Prostate gland (tissue), 2 donors: ENCODE measurements around the gene TMCO4.

ENCODE experiments used
- CTCF ChIP-seq, 4 experiments: fragments of 200-600 bp in 2 of 4; fragments of 450-650 bp in 2 of 4; sonication (generic) in 2 of 4; IDR thresholded peaks; 1 replicate in 3 of 4; 2 replicates in 1 of 4; pipeline ENCODE4 v1.5.1; 2016 to 2019; ENCODE audit warnings: antibody characterized with exemption in 4 of 4, mild to moderate bottlenecking in 2 of 4, moderate library complexity in 2 of 4
- POLR2A ChIP-seq: fragments of 450-650 bp; IDR thresholded peaks from one replicate; pipeline ENCODE4 v1.6.1; 2016; ENCODE audit warnings: antibody characterized with exemption, mild to moderate bottlenecking

- no peak for TF ChIP-seq CTCF (IDR thresholded peaks at IDR 0.05)
- TF ChIP-seq POLR2A: no peak
These were observed 30.3 kb downstream of the TMCO4 start for GRCh38 chr1:19769211-19769932.
